Progenitor cell of endocrine pancreas (in vitro differentiated cells): ENCODE measurements around the gene TM9SF3. TPM values are rescaled to one million over a fixed set of nuclear protein-coding genes. Genes with fewer than 3 reads are reported as not detected.

Experiments used
- DNase-seq: peaks from one replicate; pipeline ENCODE4 v3.0.0; 2021; ENCODE audit warnings: low spot score; ENCODE audit not compliant: unreplicated experiment
- H3K27ac Mint-ChIP-seq: 2 replicates; pipeline ENCODE4 v1.8.0; 2021; ENCODE audit warnings: mild to moderate bottlenecking, moderate library complexity, mixed read lengths
- H3K27me3 Mint-ChIP-seq: 2 replicates; pipeline ENCODE4 v1.8.0; 2021; ENCODE audit warnings: mixed read lengths
- H3K36me3 Mint-ChIP-seq: 2 replicates; pipeline ENCODE4 v1.8.0; 2022; ENCODE audit warnings: mixed read lengths; ENCODE audit not compliant: insufficient read depth
- H3K4me1 Mint-ChIP-seq: 2 replicates; pipeline ENCODE4 v1.8.0; 2021; ENCODE audit warnings: low read depth, mixed read lengths
- H3K4me3 Mint-ChIP-seq: 2 replicates; pipeline ENCODE4 v1.8.0; 2021; ENCODE audit warnings: low read depth, mild to moderate bottlenecking, moderate library complexity, mixed read lengths
- H3K9me3 Mint-ChIP-seq: 2 replicates; pipeline ENCODE4 v1.8.0; 2021; ENCODE audit warnings: low read depth, mixed read lengths
- total RNA-seq: library from RNA; stranded (reverse); gene quantifications from 2 replicates; pipeline ENCODE4 v1.2.1, GENCODE V29; 2021
- TF ChIP-seq, protein P1 (sequence below): fragments of 200-600 bp; sonication (generic); IDR thresholded peaks from one replicate; pipeline ENCODE4 v1.5.0; 2021; ENCODE audit warnings: antibody characterized with exemption, mild to moderate bottlenecking; ENCODE audit not compliant: unreplicated experiment

The TM9SF3 gene
- total RNA-seq, 1 donor from 2014 or later: 140 TPM

GRCh38 chr10:96500519-96500918 lies 86.3 kb downstream of the TM9SF3 start:
- TF ChIP-seq, protein P1, sequence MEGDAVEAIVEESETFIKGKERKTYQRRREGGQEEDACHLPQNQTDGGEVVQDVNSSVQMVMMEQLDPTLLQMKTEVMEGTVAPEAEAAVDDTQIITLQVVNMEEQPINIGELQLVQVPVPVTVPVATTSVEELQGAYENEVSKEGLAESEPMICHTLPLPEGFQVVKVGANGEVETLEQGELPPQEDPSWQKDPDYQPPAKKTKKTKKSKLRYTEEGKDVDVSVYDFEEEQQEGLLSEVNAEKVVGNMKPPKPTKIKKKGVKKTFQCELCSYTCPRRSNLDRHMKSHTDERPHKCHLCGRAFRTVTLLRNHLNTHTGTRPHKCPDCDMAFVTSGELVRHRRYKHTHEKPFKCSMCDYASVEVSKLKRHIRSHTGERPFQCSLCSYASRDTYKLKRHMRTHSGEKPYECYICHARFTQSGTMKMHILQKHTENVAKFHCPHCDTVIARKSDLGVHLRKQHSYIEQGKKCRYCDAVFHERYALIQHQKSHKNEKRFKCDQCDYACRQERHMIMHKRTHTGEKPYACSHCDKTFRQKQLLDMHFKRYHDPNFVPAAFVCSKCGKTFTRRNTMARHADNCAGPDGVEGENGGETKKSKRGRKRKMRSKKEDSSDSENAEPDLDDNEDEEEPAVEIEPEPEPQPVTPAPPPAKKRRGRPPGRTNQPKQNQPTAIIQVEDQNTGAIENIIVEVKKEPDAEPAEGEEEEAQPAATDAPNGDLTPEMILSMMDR: no peak

DNA sequence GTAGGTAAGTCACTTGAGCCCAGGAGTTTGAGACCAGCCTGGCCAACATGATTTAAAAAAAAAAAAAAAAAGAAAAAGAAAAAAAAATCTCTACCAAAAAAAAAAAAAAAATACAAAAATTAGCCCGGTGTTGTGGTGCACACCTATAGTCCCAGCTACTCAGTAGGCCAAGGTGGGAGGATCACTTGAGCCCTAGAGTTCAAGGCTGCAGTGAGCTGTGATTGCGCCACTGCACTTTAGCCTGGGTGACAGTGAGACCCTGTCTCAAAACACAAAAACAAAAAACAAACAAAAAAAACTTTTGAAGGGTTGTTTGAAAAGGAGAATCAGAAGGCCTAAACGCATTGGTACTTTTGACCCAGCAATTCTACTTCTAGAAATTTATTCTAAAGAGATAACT lies 86.8 kb downstream of the TM9SF3 start:
- no peak for DNase-seq
- Mint-ChIP-seq H3K36me3 (no peaks in the 10 kb centered on the region), H3K27ac (no peak overlapping the region), H3K4me1 (no peaks in the 10 kb centered on the region), H3K9me3 (no peaks in the 10 kb centered on the region), H3K4me3 (no peak overlapping the region), H3K27me3 (peaks cover 12% of the 10 kb centered on the region)
- TF ChIP-seq, protein P1: no peak

More at GRCh38 chr10:96500519-96500918, 86.3 kb downstream of the TM9SF3 start:
- no peaks in the 10 kb centered on the region for H3K9me3 Mint-ChIP-seq
- no peaks in the 10 kb centered on the region for H3K36me3 Mint-ChIP-seq
- H3K4me1 Mint-ChIP-seq: no peaks in the 10 kb centered on the region
- H3K4me3 Mint-ChIP-seq: no peak overlapping the region
- DNase-seq: no peak
- H3K27ac Mint-ChIP-seq: no peak overlapping the region
- H3K27me3 Mint-ChIP-seq: peaks cover 12% of the 10 kb centered on the region

- no peak for DNase-seq
- H3K4me3 Mint-ChIP-seq: no peak overlapping the region
- H3K36me3 Mint-ChIP-seq: no peaks in the 10 kb centered on the region
- TF ChIP-seq, protein P1: no peak
- H3K27me3 Mint-ChIP-seq: peaks cover 9% of the 10 kb centered on the region
- no peaks in the 10 kb centered on the region for H3K9me3 Mint-ChIP-seq
- no peak overlapping the region for H3K27ac Mint-ChIP-seq
- no peaks in the 10 kb centered on the region for H3K4me1 Mint-ChIP-seq
These were observed 89.4 kb downstream of the TM9SF3 start for GRCh38 chr10:96497391-96497790.

GRCh38 chr10:96496281-96496925 lies 90.4 kb downstream of the TM9SF3 start:
- no peak overlapping the region for H3K4me3 Mint-ChIP-seq
- no peaks in the 10 kb centered on the region for H3K4me1 Mint-ChIP-seq
- no peaks in the 10 kb centered on the region for H3K36me3 Mint-ChIP-seq
- no peak overlapping the region for H3K27ac Mint-ChIP-seq
- peak; percentile 39 for DNase-seq
- TF ChIP-seq, protein P1: no peak
- H3K9me3 Mint-ChIP-seq: no peaks in the 10 kb centered on the region
- peaks cover 4% of the 10 kb centered on the region for H3K27me3 Mint-ChIP-seq

DNA sequence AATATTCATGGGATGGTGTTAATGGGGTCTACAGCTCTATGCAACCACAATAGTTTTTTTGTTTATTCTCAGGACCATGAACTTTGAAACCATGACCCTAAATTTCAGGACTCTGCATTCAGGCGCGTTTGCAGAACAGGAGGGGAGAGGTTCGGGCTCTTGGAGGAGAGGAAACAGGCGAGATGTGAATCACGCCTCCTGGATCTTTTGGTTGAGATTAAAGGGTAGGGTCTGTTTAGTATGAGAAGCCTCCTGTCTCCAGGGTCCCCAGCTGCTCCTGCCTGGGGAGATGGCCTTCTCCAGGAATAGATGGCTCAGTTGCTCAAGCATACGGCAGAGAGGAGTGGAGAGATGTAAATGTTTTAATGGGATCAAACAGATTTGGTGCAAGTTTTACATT lies 91.3 kb downstream of the TM9SF3 start:
- peaks cover 4% of the 10 kb centered on the region for H3K27me3 Mint-ChIP-seq
- DNase-seq: no peak
- no peak overlapping the region for H3K4me3 Mint-ChIP-seq
- H3K27ac Mint-ChIP-seq: no peak overlapping the region
- TF ChIP-seq, protein P1: no peak
- H3K36me3 Mint-ChIP-seq: no peaks in the 10 kb centered on the region
- H3K9me3 Mint-ChIP-seq: no peaks in the 10 kb centered on the region
- H3K4me1 Mint-ChIP-seq: no peaks in the 10 kb centered on the region
